LNCaP clone FGC (cell line): ENCODE measurements around the gene CXXC5.

Experiments used
- DNase-seq: peaks from one replicate; pipeline ENCODE4 v3.0.0-alpha.2; 2011; ENCODE audit warnings: low read depth
- H3K4me3 ChIP-seq: 2 replicates; pipeline ENCODE4 v1.5.1; 2011; ENCODE audit warnings: mild to moderate bottlenecking, low read depth, low read length, control low read depth
- CTCF ChIP-seq: IDR thresholded peaks from 2 replicates; pipeline ENCODE4 v1.5.1; 2012; ENCODE audit warnings: mild to moderate bottlenecking; ENCODE audit not compliant: control insufficient read depth, insufficient read depth; ENCODE audit errors: extremely low read depth

Gene CXXC5

GRCh38 chr5:139682016-139682975 lies 34.1 kb downstream of the CXXC5 start:
- no peak for DNase-seq
- no peak overlapping the region for H3K4me3 ChIP-seq
- TF ChIP-seq CTCF = no peak

- DNase-seq = no peak
- no peak for TF ChIP-seq CTCF
- H3K4me3 ChIP-seq = no peak overlapping the region
Measured at GRCh38 chr5:139683295-139684271, 35.4 kb downstream of the CXXC5 start.

- H3K4me3 ChIP-seq = no peak overlapping the region
- TF ChIP-seq CTCF = no peak
- no peak for DNase-seq
Measured at GRCh38 chr5:139684350-139684880, 36.3 kb downstream of the CXXC5 start.

GRCh38 chr5:139684881-139685749 lies 37.0 kb downstream of the CXXC5 start:
- H3K4me3 ChIP-seq = no peak overlapping the region
- no peak for DNase-seq
- TF ChIP-seq CTCF = peak; percentile 10; the same call in 1 of the 2 replicates

- DNase-seq = no peak
- no peak overlapping the region for H3K4me3 ChIP-seq
- no peak for TF ChIP-seq CTCF
Measured at GRCh38 chr5:139685886-139686285, 37.7 kb downstream of the CXXC5 start.

GRCh38 chr5:139686356-139686705 lies 38.2 kb downstream of the CXXC5 start:
- no peak for DNase-seq
- no peak overlapping the region for H3K4me3 ChIP-seq
- no peak for TF ChIP-seq CTCF
